Right forelimb (tissue), 1 donor: Measurements from ENCODE around the gene ANXA7.
"Not testable (repeated sequence)": the region's sequence is repeated elsewhere in the genome, so short reads cannot be mapped to it uniquely, and the experiment has no call there.

Experiments
- DNase-seq: peaks from one replicate; pipeline ENCODE4 v3.0.0-alpha.2; 2018

The ANXA7 gene

GRCh38 chr10:73332379-73332778 lies 81.5 kb downstream of the ANXA7 start:
- DNase-seq, result no peak

- not testable (repeated sequence) for DNase-seq
These were observed 85.3 kb downstream of the ANXA7 start for GRCh38 chr10:73328523-73328922.

- not testable (repeated sequence) for DNase-seq
These were observed 88.6 kb downstream of the ANXA7 start for GRCh38 chr10:73325290-73325689.
